K562 (cell line): Measurements from ENCODE around the gene TLE7. TPM values are rescaled to one million over a fixed set of nuclear protein-coding genes. Genes with fewer than 3 reads are reported as not detected.

ENCODE experiments used
- ATF7 ChIP-seq: fragments of 450-650 bp; IDR thresholded peaks from 2 replicates; pipeline ENCODE4 v1.7.1; 2014; ENCODE audit warnings: mild to moderate bottlenecking, moderate library complexity
- BDP1 ChIP-seq: IDR thresholded peaks from 3 replicates; pipeline ENCODE4 v1.6.1; 2011; ENCODE audit not compliant: insufficient read length, insufficient read depth
- BRD9 ChIP-seq: fragments of 450-650 bp; IDR thresholded peaks from 2 replicates; pipeline ENCODE4 v1.6.1; 2018; ENCODE audit warnings: low read depth; ENCODE audit not compliant: partially characterized antibody
- CBFB ChIP-seq: sonication (generic); formaldehyde crosslinking; IDR thresholded peaks from 2 replicates; pipeline ENCODE4 v1.4.0; 2020; ENCODE audit warnings: mild to moderate bottlenecking, missing genetic modification reagents
- EP300 ChIP-seq: IDR thresholded peaks from 2 replicates; pipeline ENCODE4 v1.6.1; 2012; ENCODE audit warnings: low read length, improper control_type of control experiment
- FOXK2 ChIP-seq, 2 experiments: fragments of 450-650 bp; IDR thresholded peaks in 1 of 2; conservative IDR thresholded peaks in 1 of 2; 2 replicates each; pipeline ENCODE4 v1.6.1; 2016; ENCODE audit warnings: low read depth in 2 of 2, mild to moderate bottlenecking in 1 of 2
- GATAD2A ChIP-seq: fragments of 450-650 bp; IDR thresholded peaks from 2 replicates; pipeline ENCODE4 v1.6.1; 2017
- GTF2A2 ChIP-seq: IDR thresholded peaks from 2 replicates; pipeline ENCODE4 v1.6.1; 2016; ENCODE audit warnings: mild to moderate bottlenecking, missing genetic modification characterization, missing compliant biosample characterization
- KDM4B ChIP-seq, 2 experiments: fragments of 450-650 bp in 1 of 2; sonication (generic) in 1 of 2; IDR thresholded peaks; 2 replicates each; pipeline ENCODE4 v1.6.1; 2016 to 2017; ENCODE audit warnings: borderline replicate concordance in 2 of 2, antibody characterized with exemption in 1 of 2, low read depth in 1 of 2, mild to moderate bottlenecking in 1 of 2
- NR1H2 ChIP-seq: sonication (generic); formaldehyde crosslinking; IDR thresholded peaks from 2 replicates; pipeline ENCODE4 v1.4.0; 2020; ENCODE audit warnings: mild to moderate bottlenecking, missing genetic modification reagents
- RHOXF2B ChIP-seq: fragments of 250-450 bp; sonication (Bioruptor Pico); conservative IDR thresholded peaks from 2 replicates; pipeline ENCODE4 v1.5.1; 2021
- TEAD4 ChIP-seq, 2 experiments: sonication (generic) in 1 of 2; formaldehyde crosslinking in 1 of 2; IDR thresholded peaks; 2 replicates each; pipeline versions ENCODE4 v1.6.1 to v1.8.0; 2012 to 2022; ENCODE audit warnings: borderline replicate concordance in 1 of 2, inconsistent platforms in 1 of 2, low read length in 1 of 2, mild to moderate bottlenecking in 1 of 2, missing genetic modification reagents in 1 of 2
- TOE1 ChIP-seq, 2 experiments: fragments of 450-650 bp in 1 of 2; sonication (generic) in 1 of 2; formaldehyde crosslinking in 1 of 2; IDR thresholded peaks; 2 replicates each; pipeline versions ENCODE4 v1.7.1 to v1.8.0; 2016 to 2022; ENCODE audit warnings: borderline replicate concordance in 2 of 2, mild to moderate bottlenecking in 2 of 2, antibody characterized with exemption in 1 of 2, inconsistent platforms in 1 of 2, low read depth in 1 of 2, missing genetic modification reagents in 1 of 2, moderate library complexity in 1 of 2
- ZNF316 ChIP-seq: fragments of 450-650 bp; IDR thresholded peaks from 2 replicates; pipeline ENCODE4 v1.6.1; 2016
- polyA plus RNA-seq, 8 experiments: library from polyadenylated mRNA; depleted of rRNA in 4 of 8; stranded (reverse) in 5 of 8; unstranded in 3 of 8; fragments of >200 nt; fragmentation: Nextera tagmentation in 2 of 8; fragmentation: Illumina TruSeq in 1 of 8; extraction: Ambion mirVana in 2 of 8; extraction: Trizol in 1 of 8; gene quantifications; 2 replicates each; pipeline versions ENCODE4 v1.2.1 to v1.2.3, GENCODE V29; 2011 to 2014; ENCODE audit warnings: inconsistent platforms in 1 of 8, missing spikeins in 1 of 8
- total RNA-seq, 7 experiments: library from RNA; depleted of rRNA in 6 of 7; stranded (reverse); fragments of >200 nt in 6 of 7; fragmentation: Illumina TruSeq in 2 of 7; extraction: Trizol in 2 of 7; gene quantifications; 2 replicates each; pipeline versions ENCODE4 v1.2.1 to v1.2.3, GENCODE V29; 2011 to 2021; ENCODE audit warnings: low replicate concordance in 1 of 7
- TF ChIP-seq, protein P1 (sequence below), 2 experiments: fragments of 450-650 bp in 1 of 2; sonication (generic) in 1 of 2; formaldehyde crosslinking in 1 of 2; IDR thresholded peaks; 2 replicates each; pipeline versions ENCODE4 v1.7.1 to v1.9.0; 2016 to 2022; ENCODE audit warnings: inconsistent platforms in 1 of 2, mild to moderate bottlenecking in 1 of 2, missing genetic modification reagents in 1 of 2
- TF ChIP-seq, protein P2 (sequence below): conservative IDR thresholded peaks from 2 replicates; pipeline ENCODE4 v1.6.1; 2011; ENCODE audit warnings: low read depth, mild to moderate bottlenecking, low read length; ENCODE audit not compliant: control insufficient read depth

Gene TLE7
- total and polyA plus RNA-seq, 9 of the 15 experiments (the other 6 are each of a cell fraction or from before 2014, with no cell fraction given), result not detected

DNA sequence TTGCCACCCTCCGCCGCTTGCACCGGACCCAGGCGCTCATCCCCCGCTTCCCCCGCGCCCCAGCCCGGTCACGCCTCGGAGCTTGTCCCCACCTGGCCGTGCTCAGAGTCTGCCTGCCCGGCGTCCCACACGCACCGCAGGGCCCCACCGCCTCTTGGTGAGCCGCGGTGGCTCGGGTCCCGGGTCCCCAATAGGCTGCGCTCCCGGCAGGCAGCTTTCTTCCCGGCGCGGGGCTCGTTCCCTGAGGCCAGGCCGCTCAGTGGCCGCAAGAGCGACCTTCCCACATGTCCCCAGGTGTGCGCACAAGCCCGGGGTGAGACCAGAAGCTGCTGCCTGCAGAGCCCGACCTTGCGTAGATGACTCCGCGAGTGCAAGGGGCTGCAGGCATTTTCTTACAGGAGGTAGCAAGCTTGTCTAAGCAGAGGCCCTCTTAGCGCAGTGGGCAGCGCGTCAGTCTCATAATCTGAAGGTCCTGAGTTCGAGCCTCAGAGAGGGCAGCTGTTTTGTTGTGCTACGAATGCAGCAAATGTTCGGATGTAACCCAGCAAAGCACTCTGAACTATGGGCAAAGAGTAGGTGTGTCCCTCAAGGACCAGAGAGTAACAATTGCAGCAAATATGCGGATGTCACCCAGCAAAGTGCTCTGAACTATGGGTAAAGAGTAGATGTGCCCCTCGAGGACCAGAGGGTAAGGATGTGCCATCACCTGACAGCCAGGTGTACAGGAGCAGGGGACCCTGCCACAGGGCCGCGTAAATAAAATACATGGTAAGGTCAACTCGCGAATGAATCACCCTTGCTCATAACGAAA lies 15.6 kb downstream of the TLE7 start (continued):
- TF ChIP-seq, protein P1, sequence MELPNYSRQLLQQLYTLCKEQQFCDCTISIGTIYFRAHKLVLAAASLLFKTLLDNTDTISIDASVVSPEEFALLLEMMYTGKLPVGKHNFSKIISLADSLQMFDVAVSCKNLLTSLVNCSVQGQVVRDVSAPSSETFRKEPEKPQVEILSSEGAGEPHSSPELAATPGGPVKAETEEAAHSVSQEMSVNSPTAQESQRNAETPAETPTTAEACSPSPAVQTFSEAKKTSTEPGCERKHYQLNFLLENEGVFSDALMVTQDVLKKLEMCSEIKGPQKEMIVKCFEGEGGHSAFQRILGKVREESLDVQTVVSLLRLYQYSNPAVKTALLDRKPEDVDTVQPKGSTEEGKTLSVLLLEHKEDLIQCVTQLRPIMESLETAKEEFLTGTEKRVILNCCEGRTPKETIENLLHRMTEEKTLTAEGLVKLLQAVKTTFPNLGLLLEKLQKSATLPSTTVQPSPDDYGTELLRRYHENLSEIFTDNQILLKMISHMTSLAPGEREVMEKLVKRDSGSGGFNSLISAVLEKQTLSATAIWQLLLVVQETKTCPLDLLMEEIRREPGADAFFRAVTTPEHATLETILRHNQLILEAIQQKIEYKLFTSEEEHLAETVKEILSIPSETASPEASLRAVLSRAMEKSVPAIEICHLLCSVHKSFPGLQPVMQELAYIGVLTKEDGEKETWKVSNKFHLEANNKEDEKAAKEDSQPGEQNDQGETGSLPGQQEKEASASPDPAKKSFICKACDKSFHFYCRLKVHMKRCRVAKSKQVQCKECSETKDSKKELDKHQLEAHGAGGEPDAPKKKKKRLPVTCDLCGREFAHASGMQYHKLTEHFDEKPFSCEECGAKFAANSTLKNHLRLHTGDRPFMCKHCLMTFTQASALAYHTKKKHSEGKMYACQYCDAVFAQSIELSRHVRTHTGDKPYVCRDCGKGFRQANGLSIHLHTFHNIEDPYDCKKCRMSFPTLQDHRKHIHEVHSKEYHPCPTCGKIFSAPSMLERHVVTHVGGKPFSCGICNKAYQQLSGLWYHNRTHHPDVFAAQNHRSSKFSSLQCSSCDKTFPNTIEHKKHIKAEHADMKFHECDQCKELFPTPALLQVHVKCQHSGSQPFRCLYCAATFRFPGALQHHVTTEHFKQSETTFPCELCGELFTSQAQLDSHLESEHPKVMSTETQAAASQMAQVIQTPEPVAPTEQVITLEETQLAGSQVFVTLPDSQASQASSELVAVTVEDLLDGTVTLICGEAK (IDR thresholded peaks at IDR 0.05), result peak; percentile 78
- TF ChIP-seq, protein P1 (CRISPR knock-in tag; IDR thresholded peaks at IDR 0.05), result no peak
- 0 out of 2 replicates have a peak, but pooled peaks have one; percentile 30 for TF ChIP-seq ATF7
- TF ChIP-seq RHOXF2B (CRISPR knock-in tag), result no peak
- no peak for TF ChIP-seq ZNF316
- 0 out of 2 replicates have a peak, but pooled peaks have one; percentile 50 for TF ChIP-seq GATAD2A
- TF ChIP-seq, protein P2, sequence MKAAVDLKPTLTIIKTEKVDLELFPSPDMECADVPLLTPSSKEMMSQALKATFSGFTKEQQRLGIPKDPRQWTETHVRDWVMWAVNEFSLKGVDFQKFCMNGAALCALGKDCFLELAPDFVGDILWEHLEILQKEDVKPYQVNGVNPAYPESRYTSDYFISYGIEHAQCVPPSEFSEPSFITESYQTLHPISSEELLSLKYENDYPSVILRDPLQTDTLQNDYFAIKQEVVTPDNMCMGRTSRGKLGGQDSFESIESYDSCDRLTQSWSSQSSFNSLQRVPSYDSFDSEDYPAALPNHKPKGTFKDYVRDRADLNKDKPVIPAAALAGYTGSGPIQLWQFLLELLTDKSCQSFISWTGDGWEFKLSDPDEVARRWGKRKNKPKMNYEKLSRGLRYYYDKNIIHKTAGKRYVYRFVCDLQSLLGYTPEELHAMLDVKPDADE, result peak; percentile 52; the same call in 1 of the 2 replicates
- TF ChIP-seq FOXK2 (conservative IDR thresholded peaks at IDR 0.05 in 1 of 2, IDR thresholded peaks at IDR 0.05 in 1 of 2; ENCODE audit: low read depth in 2 of 2), result 0 out of 4 replicates have a peak, but pooled peaks of 1 of the 2 experiments have one; percentile 15
- TF ChIP-seq GTF2A2 (tag), result no peak
- TF ChIP-seq BRD9, result peak; percentile 62
- no peak for TF ChIP-seq EP300
- no peak for TF ChIP-seq CBFB (CRISPR knock-in tag)
- peak; percentile 36; the same call in 1 of the 2 replicates for TF ChIP-seq TEAD4 (IDR thresholded peaks at IDR 0.05; ENCODE audit: low read length)
- TF ChIP-seq TEAD4 (CRISPR knock-in tag; IDR thresholded peaks at IDR 0.05; ENCODE audit: borderline replicate concordance), result no peak
- TF ChIP-seq BDP1, result peak; percentile 44
- TF ChIP-seq KDM4B (IDR thresholded peaks at IDR 0.05; ENCODE audit: borderline replicate concordance in 2 of 2, low read depth in 1 of 2), result no peak
- 0 out of 2 replicates have a peak, but pooled peaks have one; percentile 28 for TF ChIP-seq NR1H2 (CRISPR knock-in tag)
- TF ChIP-seq TOE1 (IDR thresholded peaks at IDR 0.05; ENCODE audit: borderline replicate concordance), result no peak
- no peak for TF ChIP-seq TOE1 (CRISPR knock-in tag; IDR thresholded peaks at IDR 0.05; ENCODE audit: borderline replicate concordance, low read depth)
